IMR-90 (cell line): ENCODE data around the gene CEP63. TPM values are rescaled to one million over a fixed set of nuclear protein-coding genes. Genes with fewer than 3 reads are reported as not detected.

Experiments
- ATAC-seq: fragments of 200-7000 bp; cut with Tn5 transposase; 2 replicates; pipeline ENCODE4 v1.9.1; 2020; ENCODE audit warnings: low read depth, mild to moderate bottlenecking, moderate library complexity
- BruUV-seq: library from RNA; stranded (reverse); fragments of 400-500 nt; replicated peaks from 2 replicates; lab custom pipeline; 2021; lab: Mats Ljungman, UMichigan
- CTCF ChIA-PET: fragments of 300-600 bp; formaldehyde crosslinking; extraction: SDS; loops from one replicate; lab custom pipeline; 2021; ENCODE audit warnings: antibody characterized with exemption; lab: Yijun Ruan, JAX
- POLR2A ChIA-PET: fragments of 300-600 bp; sonication (Branson Sonifier 250); formaldehyde crosslinking; loops from one replicate; lab custom pipeline; 2022; ENCODE audit warnings: antibody characterized with exemption; ENCODE audit not compliant: unreplicated experiment; lab: Charles Lee
- DNase-seq: peaks from one replicate; pipeline ENCODE4 v3.0.0; 2013
- H2AFZ ChIP-seq: replicated peaks from 2 replicates; pipeline ENCODE3; 2013; ENCODE audit warnings: low read length, mild to moderate bottlenecking; ENCODE audit not compliant: poor library complexity
- H2AK5ac ChIP-seq: 2 replicates; pipeline ENCODE4 v1.6.1; 2013; ENCODE audit warnings: low read depth, low read length, inconsistent platforms
- H2AK9ac ChIP-seq: replicated peaks from 2 replicates; pipeline ENCODE3; 2013; ENCODE audit warnings: mild to moderate bottlenecking, low read depth, low read length, moderate library complexity; ENCODE audit not compliant: poor library complexity
- H2BK120ac ChIP-seq: 2 replicates; pipeline ENCODE4 v1.6.1; 2013; ENCODE audit warnings: low read depth, low read length, inconsistent platforms
- H2BK15ac ChIP-seq: 3 replicates; pipeline ENCODE4 v1.6.1; 2013; ENCODE audit warnings: low read depth, low read length, inconsistent platforms
- H2BK20ac ChIP-seq: 2 replicates; pipeline ENCODE4 v1.6.1; 2013; ENCODE audit warnings: low read depth, mild to moderate bottlenecking, inconsistent platforms, low read length, moderate library complexity
- H2BK5ac ChIP-seq: 2 replicates; pipeline ENCODE4 v1.6.1; 2013; ENCODE audit warnings: mild to moderate bottlenecking, low read depth, low read length, inconsistent platforms; ENCODE audit not compliant: poor library complexity, severe bottlenecking
- H3K14ac ChIP-seq: replicated peaks from 2 replicates; pipeline ENCODE4 v1.6.1; 2013; ENCODE audit warnings: low read depth, low read length, inconsistent platforms
- H3K18ac ChIP-seq: 2 replicates; pipeline ENCODE4 v1.6.1; 2013; ENCODE audit warnings: low read depth, low read length, control low read depth
- H3K23ac ChIP-seq: 2 replicates; pipeline ENCODE4 v1.6.1; 2013; ENCODE audit warnings: low read depth, low read length, inconsistent platforms
- H3K27ac ChIP-seq: 2 replicates; pipeline ENCODE4 v1.5.1; 2013; ENCODE audit warnings: mild to moderate bottlenecking, control low read depth, low read length; ENCODE audit not compliant: insufficient read depth
- H3K27me3 ChIP-seq: 2 replicates; pipeline ENCODE4 v1.6.1; 2013; ENCODE audit warnings: low read length; ENCODE audit not compliant: control insufficient read depth, insufficient read depth
- H3K36me3 ChIP-seq: 2 replicates; pipeline ENCODE4 v1.6.1; 2013; ENCODE audit warnings: low read length, mixed read lengths; ENCODE audit not compliant: control insufficient read depth, insufficient read depth
- H3K4ac ChIP-seq: 2 replicates; pipeline ENCODE4 v1.6.1; 2013; ENCODE audit warnings: low read depth, low read length, inconsistent platforms
- H3K4me1 ChIP-seq: 2 replicates; pipeline ENCODE4 v1.6.1; 2013; ENCODE audit warnings: low read length, mixed read lengths; ENCODE audit not compliant: control insufficient read depth, insufficient read depth
- H3K4me2 ChIP-seq: 2 replicates; pipeline ENCODE4 v1.6.1; 2013; ENCODE audit warnings: low read depth, mild to moderate bottlenecking, control low read depth, low read length, moderate library complexity
- H3K4me3 ChIP-seq: 2 replicates; pipeline ENCODE4 v1.5.1; 2013; ENCODE audit warnings: low read depth, mild to moderate bottlenecking, control low read depth, low read length, moderate library complexity; ENCODE audit not compliant: insufficient read depth
- H3K56ac ChIP-seq: 2 replicates; pipeline ENCODE4 v1.6.1; 2013; ENCODE audit warnings: low read length, inconsistent platforms; ENCODE audit not compliant: insufficient read depth; ENCODE audit errors: extremely low read depth
- H3K79me1 ChIP-seq, 2 experiments: 2 replicates each; pipeline ENCODE4 v1.6.1; 2013; ENCODE audit warnings: low read length in 2 of 2, inconsistent platforms in 1 of 2, low read depth in 1 of 2
- H3K9ac ChIP-seq: 2 replicates; pipeline ENCODE4 v1.6.1; 2013; ENCODE audit warnings: low read depth, low read length, control low read depth
- H3K9me1 ChIP-seq: 2 replicates; pipeline ENCODE4 v1.6.1; 2013; ENCODE audit warnings: low read length, inconsistent platforms; ENCODE audit not compliant: insufficient read depth
- H3K9me3 ChIP-seq: 2 replicates; pipeline ENCODE4 v1.6.1; 2013; ENCODE audit warnings: low read length; ENCODE audit not compliant: control insufficient read depth, insufficient read depth
- H4K20me1 ChIP-seq: 2 replicates; pipeline ENCODE4 v1.6.1; 2013; ENCODE audit warnings: low read length, inconsistent platforms; ENCODE audit not compliant: insufficient read depth
- H4K5ac ChIP-seq: 2 replicates; pipeline ENCODE4 v1.6.1; 2013; ENCODE audit warnings: mild to moderate bottlenecking, low read depth, low read length, control low read depth
- H4K8ac ChIP-seq, 2 experiments: 2 replicates each; pipeline ENCODE4 v1.6.1; 2013; ENCODE audit warnings: low read depth in 2 of 2, low read length in 2 of 2, control low read depth in 1 of 2, inconsistent platforms in 1 of 2
- H4K91ac ChIP-seq: 2 replicates; pipeline ENCODE4 v1.6.1; 2013; ENCODE audit warnings: low read depth, low read length, inconsistent platforms; ENCODE audit not compliant: insufficient read depth
- BHLHE40 ChIP-seq: fragments of 150-350 bp; IDR thresholded peaks from 2 replicates; pipeline ENCODE4 v1.6.1; 2016; ENCODE audit warnings: mild to moderate bottlenecking, low read depth, low read length
- CEBPB ChIP-seq: IDR thresholded peaks from 2 replicates; pipeline ENCODE4 v1.6.1; 2012; ENCODE audit warnings: low read depth, low read length, improper control_type of control experiment
- CHD1 ChIP-seq: IDR thresholded peaks from 2 replicates; pipeline ENCODE4 v1.6.1; 2012; ENCODE audit warnings: low read depth, low read length, improper control_type of control experiment
- CTCF ChIP-seq: conservative IDR thresholded peaks from 2 replicates; pipeline ENCODE4 v1.5.1; 2012; ENCODE audit warnings: mild to moderate bottlenecking, low read depth, low read length, improper control_type of control experiment
- ELK1 ChIP-seq: fragments of 150-350 bp; IDR thresholded peaks from 2 replicates; pipeline ENCODE4 v1.6.1; 2016; ENCODE audit warnings: low read depth, mild to moderate bottlenecking, low read length, moderate library complexity, borderline replicate concordance
- FOS ChIP-seq: fragments of 150-350 bp; IDR thresholded peaks from 2 replicates; pipeline ENCODE4 v1.6.1; 2016; ENCODE audit warnings: low read depth, low read length
- MAFK ChIP-seq: IDR thresholded peaks from 2 replicates; pipeline ENCODE4 v1.6.1; 2012; ENCODE audit warnings: low read depth, low read length, improper control_type of control experiment
- MAZ ChIP-seq: IDR thresholded peaks from 2 replicates; pipeline ENCODE4 v1.6.1; 2012; ENCODE audit warnings: low read depth, mild to moderate bottlenecking, low read length, improper control_type of control experiment, moderate library complexity, borderline replicate concordance
- MXI1 ChIP-seq: IDR thresholded peaks from 2 replicates; pipeline ENCODE4 v1.6.1; 2012; ENCODE audit warnings: low read depth, mild to moderate bottlenecking, low read length, moderate library complexity, borderline replicate concordance
- NFE2L2 ChIP-seq: fragments of 150-350 bp; IDR thresholded peaks from 2 replicates; pipeline ENCODE4 v1.6.1; 2016; ENCODE audit warnings: low read depth, mild to moderate bottlenecking, low read length
- POLR2A ChIP-seq: IDR thresholded peaks from 2 replicates; pipeline ENCODE4 v1.6.1; 2012; ENCODE audit warnings: mild to moderate bottlenecking, low read depth, low read length
- RAD21 ChIP-seq: IDR thresholded peaks from 2 replicates; pipeline ENCODE4 v1.6.1; 2012; ENCODE audit warnings: low read length, improper control_type of control experiment
- RCOR1 ChIP-seq: IDR thresholded peaks from 2 replicates; pipeline ENCODE4 v1.6.1; 2012; ENCODE audit warnings: mild to moderate bottlenecking, low read length, improper control_type of control experiment; ENCODE audit not compliant: insufficient replicate concordance
- RFX5 ChIP-seq: IDR thresholded peaks from 2 replicates; pipeline ENCODE4 v1.8.0; 2012; ENCODE audit warnings: low read depth, mild to moderate bottlenecking, low read length, moderate library complexity
- SMC3 ChIP-seq: fragments of 150-350 bp; IDR thresholded peaks from 2 replicates; pipeline ENCODE4 v1.6.1; 2016; ENCODE audit warnings: low read depth, mild to moderate bottlenecking, antibody characterized with exemption, low read length, moderate library complexity
- USF2 ChIP-seq: fragments of 150-350 bp; IDR thresholded peaks from 2 replicates; pipeline ENCODE4 v1.6.1; 2017; ENCODE audit warnings: mild to moderate bottlenecking, antibody characterized with exemption, low read length, low read depth
- WGBS, 2 experiments: methylation state at CpG; one replicate each; pipeline versions ENCODE4 v1.1.5 to v1.1.7; 2013; ENCODE audit warnings: missing lambda C conversion rate in 2 of 2; ENCODE audit not compliant: insufficient read length in 1 of 2; ENCODE audit errors: extremely low coverage in 2 of 2; 5-methylcytosine and 5-hydroxymethylcytosine counted together
- dilution Hi-C: fragments of 300-500 bp; cut with HindIII; formaldehyde crosslinking; loops from one replicate; pipeline ENCODE4 v1.14.3; 2018; ENCODE audit warnings: low sequenced_read_pairs; ENCODE audit not compliant: unreplicated experiment
- in situ Hi-C: fragments of 300-500 bp; cut with MboI; formaldehyde crosslinking; loops from 3 replicates; pipeline ENCODE4 v1.14.3; 2019; ENCODE audit warnings: low sequenced_read_pairs, inconsistent platforms, mixed read lengths
- intact Hi-C: fragments of 100-400 bp; cut with micrococcal nuclease; formaldehyde crosslinking; loops from 2 replicates; pipeline ENCODE4 v1.10.0; 2022
- polyA plus RNA-seq, 3 experiments: library from polyadenylated mRNA; depleted of rRNA; stranded (reverse); fragments of >200 nt; gene quantifications; 2 replicates each; pipeline ENCODE4 v1.2.3, GENCODE V29; 2012; ENCODE audit warnings: low replicate concordance in 1 of 3
- total RNA-seq: library from RNA; depleted of rRNA; stranded (reverse); fragments of >200 nt; gene quantifications from 2 replicates; pipeline ENCODE4 v1.2.3, GENCODE V29; 2012

Gene CEP63
- total and polyA plus RNA-seq, 2 of the 4 experiments (the other 2 are of a cell fraction): 6.5 to 9.1 TPM

GRCh38 chr3:134447351-134447750, 38.5 kb upstream of the CEP63 start:
- Histone ChIP-seq H2BK20ac (peak overlapping the region; percentile 68), H4K5ac (peak overlapping the region; percentile 13; the same call in 1 of the 2 replicates), H2AK9ac (no peak overlapping the region), H3K18ac (peak overlapping the region; percentile 44; the same call in 1 of the 2 replicates), H3K27me3 (no peaks in the 10 kb centered on the region), H2AK5ac (peak overlapping the region; percentile 78), H2AFZ (no peak overlapping the region), H3K36me3 (no peaks in the 10 kb centered on the region), H3K56ac (no peak overlapping the region), H3K4me2 (no peak overlapping the region), H2BK120ac (peak overlapping the region; percentile 83; the same call in 1 of the 2 replicates), H3K14ac (peak overlapping the region; percentile 35; the same call in 1 of the 2 replicates), H3K9me1 (peaks cover 15% of the 10 kb centered on the region), H4K20me1 (no peaks in the 10 kb centered on the region), H3K4me3 (no peak overlapping the region), H3K9ac (no peak overlapping the region), H2BK15ac (peak overlapping the region; percentile 19; the same call in 2 of the 3 replicates), H4K8ac (no peak overlapping the region), H3K79me1 (peaks cover 3 to 9% of the 10 kb centered on the region in 2 experiments; a peak in 2 of 4 replicates), H3K27ac (no peak overlapping the region), H4K91ac (peak overlapping the region; percentile 7), H2BK5ac (peak overlapping the region; percentile 67), H3K23ac (0 out of 2 replicates have a peak overlapping the region, but pooled peaks have one; percentile 6), H3K9me3 (no peaks in the 10 kb centered on the region), H3K4ac (peak overlapping the region; percentile 78), H3K4me1 (peaks cover 18% of the 10 kb centered on the region)
- intact Hi-C loops (loop anchor here (5.0 kb wide), 1 partner anchor 75 kb away; the partner anchor contains the start of gene AMOTL2), in situ Hi-C loops (no loop called here), dilution Hi-C loops (no loop called here)
- ChIA-PET CTCF (interaction anchor here (1.5 to 1.6 kb wide), 2 partner anchors 11 to 116 kb away, joined by 3 to 4 read pairs; no protein-coding TSS in a partner anchor), POLR2A (no interaction called here)
- no peak for DNase-seq
- TF ChIP-seq BHLHE40 (no peak), SMC3 (no peak), FOS (no peak), MAFK (no peak), POLR2A (no peak), MAZ (no peak), CHD1 (no peak), NFE2L2 (no peak), RFX5 (no peak), USF2 (no peak), CTCF (no peak), CEBPB (no peak), MXI1 (no peak), RCOR1 (no peak), RAD21 (no peak), ELK1 (no peak)
- BruUV-seq: no TSS peak
- no CpG with 5 or more reads among the region's 1 CpG for WGBS, 2 experiments
- no peak for ATAC-seq
